Lower leg skin (tissue), 3 donors: ENCODE data around the gene SDK2.

Experiments
- POLR2A ChIP-seq, 2 donors: fragments of 450-650 bp; IDR thresholded peaks; one replicate each; pipeline ENCODE4 v1.6.1; 2016 to 2017; ENCODE audit warnings: antibody characterized with exemption in 2 of 2, mild to moderate bottlenecking in 1 of 2, moderate library complexity in 1 of 2
- TF ChIP-seq, protein P1 (sequence below), 3 donors: fragments of 450-650 bp; IDR thresholded peaks; one replicate each; pipeline ENCODE4 v1.5.1; 2016; ENCODE audit warnings: antibody characterized with exemption in 3 of 3, mild to moderate bottlenecking in 3 of 3, moderate library complexity in 2 of 3

DNA sequence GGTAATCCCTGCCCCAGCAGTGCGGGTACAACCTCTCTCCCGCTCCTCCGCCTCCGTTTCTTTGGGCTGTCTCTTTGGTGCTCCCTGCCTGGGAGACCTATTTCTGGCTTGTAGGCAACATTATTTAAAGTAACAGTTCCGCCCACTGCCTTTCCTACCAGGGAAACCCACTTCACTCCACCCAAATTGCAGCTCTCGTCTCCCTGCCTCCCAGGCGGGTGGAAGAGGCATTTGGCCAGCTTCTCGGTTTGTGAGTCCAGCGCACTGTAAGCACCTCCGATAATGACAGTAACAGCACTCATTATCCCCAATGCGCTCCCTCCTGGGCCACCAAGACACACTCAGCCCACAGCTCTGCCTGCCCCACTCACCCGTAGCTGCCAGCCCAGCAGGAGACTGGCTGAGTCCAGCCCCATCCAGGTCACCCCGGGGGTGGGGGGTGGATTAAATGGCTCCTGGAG, 167.3 kb downstream of the SDK2 start:
- TF ChIP-seq, protein P1, sequence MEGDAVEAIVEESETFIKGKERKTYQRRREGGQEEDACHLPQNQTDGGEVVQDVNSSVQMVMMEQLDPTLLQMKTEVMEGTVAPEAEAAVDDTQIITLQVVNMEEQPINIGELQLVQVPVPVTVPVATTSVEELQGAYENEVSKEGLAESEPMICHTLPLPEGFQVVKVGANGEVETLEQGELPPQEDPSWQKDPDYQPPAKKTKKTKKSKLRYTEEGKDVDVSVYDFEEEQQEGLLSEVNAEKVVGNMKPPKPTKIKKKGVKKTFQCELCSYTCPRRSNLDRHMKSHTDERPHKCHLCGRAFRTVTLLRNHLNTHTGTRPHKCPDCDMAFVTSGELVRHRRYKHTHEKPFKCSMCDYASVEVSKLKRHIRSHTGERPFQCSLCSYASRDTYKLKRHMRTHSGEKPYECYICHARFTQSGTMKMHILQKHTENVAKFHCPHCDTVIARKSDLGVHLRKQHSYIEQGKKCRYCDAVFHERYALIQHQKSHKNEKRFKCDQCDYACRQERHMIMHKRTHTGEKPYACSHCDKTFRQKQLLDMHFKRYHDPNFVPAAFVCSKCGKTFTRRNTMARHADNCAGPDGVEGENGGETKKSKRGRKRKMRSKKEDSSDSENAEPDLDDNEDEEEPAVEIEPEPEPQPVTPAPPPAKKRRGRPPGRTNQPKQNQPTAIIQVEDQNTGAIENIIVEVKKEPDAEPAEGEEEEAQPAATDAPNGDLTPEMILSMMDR (IDR thresholded peaks at IDR 0.05), result no peak
- TF ChIP-seq POLR2A (IDR thresholded peaks at IDR 0.05), result no peak
